ENCODE measurements around the gene VPS51. TPM values are rescaled to one million over a fixed set of nuclear protein-coding genes. Genes with fewer than 3 reads are reported as not detected.
A peak's percentile ranks its signal among the peaks of the same experiment; 100 is the strongest.

Gene VPS51
- total RNA-seq, 1 donor from 2014 or later, result 94.9 TPM

DNA sequence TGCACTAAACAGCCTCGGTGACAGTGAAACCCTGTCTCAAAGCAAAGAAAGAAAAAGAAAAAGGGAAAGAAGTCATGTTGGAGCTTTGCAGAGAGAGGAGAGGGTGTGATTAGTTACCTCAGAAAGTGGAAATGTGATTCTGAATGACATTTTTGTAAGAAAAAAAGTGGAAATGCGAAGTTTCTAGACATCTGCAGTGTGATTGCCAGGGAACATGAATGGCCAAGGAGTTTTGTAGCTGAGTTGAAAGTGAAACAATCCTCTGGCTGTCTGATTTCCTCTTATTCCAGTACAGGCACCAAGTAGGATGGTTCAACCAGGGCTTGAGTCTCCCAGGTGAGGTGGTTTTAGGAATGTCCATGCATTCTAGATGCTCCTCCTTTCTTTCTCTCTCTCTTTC is 56.1 kb downstream of the VPS51 start:
- ATAC-seq, result no peak
- intact Hi-C loops (cut with DNase I), result no loop called here
- peak overlapping the region; percentile 72 for H3K27ac ChIP-seq
- no peak overlapping the region for H3K4me3 ChIP-seq
- H3K9me3 ChIP-seq, result no peaks in the 10 kb centered on the region
- no peak for DNase-seq
- peaks cover 26% of the 10 kb centered on the region for H3K4me1 ChIP-seq
- TF ChIP-seq, protein P1, sequence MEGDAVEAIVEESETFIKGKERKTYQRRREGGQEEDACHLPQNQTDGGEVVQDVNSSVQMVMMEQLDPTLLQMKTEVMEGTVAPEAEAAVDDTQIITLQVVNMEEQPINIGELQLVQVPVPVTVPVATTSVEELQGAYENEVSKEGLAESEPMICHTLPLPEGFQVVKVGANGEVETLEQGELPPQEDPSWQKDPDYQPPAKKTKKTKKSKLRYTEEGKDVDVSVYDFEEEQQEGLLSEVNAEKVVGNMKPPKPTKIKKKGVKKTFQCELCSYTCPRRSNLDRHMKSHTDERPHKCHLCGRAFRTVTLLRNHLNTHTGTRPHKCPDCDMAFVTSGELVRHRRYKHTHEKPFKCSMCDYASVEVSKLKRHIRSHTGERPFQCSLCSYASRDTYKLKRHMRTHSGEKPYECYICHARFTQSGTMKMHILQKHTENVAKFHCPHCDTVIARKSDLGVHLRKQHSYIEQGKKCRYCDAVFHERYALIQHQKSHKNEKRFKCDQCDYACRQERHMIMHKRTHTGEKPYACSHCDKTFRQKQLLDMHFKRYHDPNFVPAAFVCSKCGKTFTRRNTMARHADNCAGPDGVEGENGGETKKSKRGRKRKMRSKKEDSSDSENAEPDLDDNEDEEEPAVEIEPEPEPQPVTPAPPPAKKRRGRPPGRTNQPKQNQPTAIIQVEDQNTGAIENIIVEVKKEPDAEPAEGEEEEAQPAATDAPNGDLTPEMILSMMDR (IDR thresholded peaks at IDR 0.05), result no peak
- no peaks in the 10 kb centered on the region for H3K36me3 ChIP-seq
- H3K27me3 ChIP-seq (ENCODE audit: low read depth), result no peaks in the 10 kb centered on the region

DNA sequence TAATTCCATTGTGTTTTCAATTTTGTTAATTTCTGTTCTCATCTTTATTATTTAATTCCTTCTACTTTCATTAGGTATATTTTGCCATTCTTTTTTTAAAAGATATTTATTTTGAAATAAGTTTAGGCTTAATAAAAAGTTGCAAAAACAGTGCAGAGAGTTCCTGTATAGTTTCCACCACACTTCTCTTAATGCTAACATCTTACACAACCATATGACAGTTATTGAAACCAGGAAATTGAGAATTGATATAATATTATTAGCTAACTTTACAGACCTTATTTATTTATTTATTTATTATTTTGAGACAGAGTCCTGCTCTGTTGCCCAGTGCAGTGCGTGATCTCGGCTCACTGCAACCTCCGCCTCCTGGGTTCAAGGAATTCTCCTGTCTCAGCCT is 60.2 kb downstream of the VPS51 start:
- no peak for DNase-seq
- H3K27me3 ChIP-seq (ENCODE audit: low read depth), result no peaks in the 10 kb centered on the region
- peaks cover 13% of the 10 kb centered on the region for H3K4me1 ChIP-seq
- intact Hi-C loops (cut with DNase I), result no loop called here
- TF ChIP-seq, protein P1 (IDR thresholded peaks at IDR 0.05), result no peak
- no peaks in the 10 kb centered on the region for H3K36me3 ChIP-seq
- ATAC-seq, result no peak
- H3K9me3 ChIP-seq, result no peaks in the 10 kb centered on the region
- H3K4me3 ChIP-seq, result no peak overlapping the region
- H3K27ac ChIP-seq, result no peak overlapping the region

DNA sequence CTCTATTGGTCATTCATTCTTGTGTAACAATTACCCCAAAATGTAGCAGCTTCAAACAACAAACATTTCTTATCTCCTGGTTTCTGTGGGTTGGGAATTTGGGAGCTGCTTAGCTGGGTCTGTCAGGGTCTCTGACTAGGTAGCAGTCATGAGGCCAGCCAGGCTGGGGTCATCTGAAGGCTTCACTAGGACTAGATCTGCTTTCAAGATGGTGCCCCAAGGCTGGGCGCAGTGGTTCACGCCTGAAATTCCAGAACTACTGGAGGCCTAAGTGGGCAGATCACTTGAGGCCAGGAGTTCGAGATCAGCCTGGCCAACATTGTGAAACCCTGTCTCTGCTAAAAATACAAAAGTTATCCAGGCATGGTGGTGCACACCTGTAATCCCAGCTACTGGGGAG is 60.9 kb downstream of the VPS51 start:
- no peak overlapping the region for H3K4me3 ChIP-seq
- H3K36me3 ChIP-seq, result no peaks in the 10 kb centered on the region
- H3K27ac ChIP-seq, result no peak overlapping the region
- intact Hi-C loops (cut with DNase I), result no loop called here
- TF ChIP-seq, protein P1 (IDR thresholded peaks at IDR 0.05), result no peak
- H3K9me3 ChIP-seq, result no peaks in the 10 kb centered on the region
- H3K4me1 ChIP-seq, result peaks cover 6% of the 10 kb centered on the region
- DNase-seq (no peak), ATAC-seq (no peak)
- no peaks in the 10 kb centered on the region for H3K27me3 ChIP-seq (ENCODE audit: low read depth)

DNA sequence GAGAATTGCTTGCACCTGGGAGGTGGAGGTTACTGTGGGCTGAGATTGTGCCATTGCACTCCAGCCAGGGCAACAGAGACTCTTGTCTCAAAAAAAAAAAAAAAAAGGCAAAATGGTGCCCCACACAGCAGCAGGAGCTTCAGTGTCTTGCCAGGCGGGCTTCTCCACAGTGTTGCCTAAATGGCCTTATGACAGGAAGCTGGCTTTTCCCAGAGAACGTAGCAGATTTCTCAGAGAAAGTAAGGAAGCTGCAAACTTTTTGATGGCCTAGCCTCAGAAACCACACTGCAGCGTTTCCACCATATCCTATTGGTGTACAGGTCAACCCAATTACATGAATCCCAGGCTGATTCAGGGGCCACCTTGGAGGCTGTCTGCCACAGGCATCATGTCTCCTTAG is 61.3 kb downstream of the VPS51 start:
- TF ChIP-seq, protein P1 (IDR thresholded peaks at IDR 0.05), result no peak
- Histone ChIP-seq H3K9me3 (no peaks in the 10 kb centered on the region), H3K27me3 (ENCODE audit: low read depth) (no peaks in the 10 kb centered on the region), H3K4me1 (peaks cover 2% of the 10 kb centered on the region), H3K4me3 (no peak overlapping the region), H3K36me3 (no peaks in the 10 kb centered on the region), H3K27ac (no peak overlapping the region)
- intact Hi-C loops (cut with DNase I), result no loop called here
- DNase-seq (no peak), ATAC-seq (peak in 1 of 2 donors; percentile 23)

DNA sequence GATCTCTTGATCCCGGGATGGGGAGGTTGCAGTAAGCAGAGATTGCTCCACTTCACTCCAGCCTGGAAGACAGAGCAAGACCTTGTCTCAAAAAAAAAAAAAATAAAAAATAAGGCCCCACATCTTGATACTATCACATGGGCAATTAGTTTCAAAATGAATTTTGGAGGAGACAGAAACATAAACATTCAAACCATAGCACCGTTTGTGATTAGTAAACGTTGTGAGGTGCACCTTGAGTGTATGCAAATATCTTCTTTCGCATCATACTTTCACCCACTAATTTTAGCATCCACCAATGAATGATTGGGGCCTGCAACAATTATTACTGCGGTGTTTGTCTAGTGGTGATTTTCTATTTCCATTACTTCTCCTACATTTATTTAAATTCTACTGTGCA is 63.0 kb downstream of the VPS51 start:
- H3K36me3 ChIP-seq, result no peaks in the 10 kb centered on the region
- H3K27ac ChIP-seq, result no peak overlapping the region
- intact Hi-C loops (cut with DNase I), result no loop called here
- DNase-seq, result no peak
- H3K4me1 ChIP-seq, result no peaks in the 10 kb centered on the region
- H3K4me3 ChIP-seq, result no peak overlapping the region
- no peak for ATAC-seq
- H3K9me3 ChIP-seq, result no peaks in the 10 kb centered on the region
- H3K27me3 ChIP-seq (ENCODE audit: low read depth), result no peaks in the 10 kb centered on the region
- TF ChIP-seq, protein P1 (IDR thresholded peaks at IDR 0.05), result no peak

DNA sequence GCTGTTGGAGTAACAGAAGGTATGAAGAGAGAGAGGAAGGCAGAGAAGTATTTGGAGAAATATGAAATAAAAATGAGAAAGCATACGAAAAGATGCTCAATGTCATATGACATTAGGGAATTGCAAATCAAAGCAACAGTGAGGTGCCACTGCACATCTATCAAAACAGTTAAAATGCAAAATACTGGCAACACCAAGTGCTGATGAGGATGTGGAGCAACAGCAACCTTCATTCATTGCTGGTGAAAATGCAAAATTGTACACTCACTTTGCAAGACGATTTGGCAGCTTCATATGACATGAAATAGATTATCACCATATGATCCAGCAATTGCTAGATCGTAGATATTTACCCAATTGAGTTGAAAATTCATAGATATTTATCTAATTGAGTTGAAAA is 64.6 kb downstream of the VPS51 start:
- no peak overlapping the region for H3K27ac ChIP-seq
- no peak overlapping the region for H3K4me3 ChIP-seq
- no peaks in the 10 kb centered on the region for H3K9me3 ChIP-seq
- H3K4me1 ChIP-seq, result no peaks in the 10 kb centered on the region
- no peaks in the 10 kb centered on the region for H3K27me3 ChIP-seq (ENCODE audit: low read depth)
- H3K36me3 ChIP-seq, result no peaks in the 10 kb centered on the region
- TF ChIP-seq, protein P1 (IDR thresholded peaks at IDR 0.05), result no peak
- no peak for ATAC-seq
- DNase-seq, result no peak
- intact Hi-C loops (cut with DNase I), result no loop called here

All from lower lobe of right lung (tissue), 2 donors.